ENCODE results near the gene AMMECR1.

DNA sequence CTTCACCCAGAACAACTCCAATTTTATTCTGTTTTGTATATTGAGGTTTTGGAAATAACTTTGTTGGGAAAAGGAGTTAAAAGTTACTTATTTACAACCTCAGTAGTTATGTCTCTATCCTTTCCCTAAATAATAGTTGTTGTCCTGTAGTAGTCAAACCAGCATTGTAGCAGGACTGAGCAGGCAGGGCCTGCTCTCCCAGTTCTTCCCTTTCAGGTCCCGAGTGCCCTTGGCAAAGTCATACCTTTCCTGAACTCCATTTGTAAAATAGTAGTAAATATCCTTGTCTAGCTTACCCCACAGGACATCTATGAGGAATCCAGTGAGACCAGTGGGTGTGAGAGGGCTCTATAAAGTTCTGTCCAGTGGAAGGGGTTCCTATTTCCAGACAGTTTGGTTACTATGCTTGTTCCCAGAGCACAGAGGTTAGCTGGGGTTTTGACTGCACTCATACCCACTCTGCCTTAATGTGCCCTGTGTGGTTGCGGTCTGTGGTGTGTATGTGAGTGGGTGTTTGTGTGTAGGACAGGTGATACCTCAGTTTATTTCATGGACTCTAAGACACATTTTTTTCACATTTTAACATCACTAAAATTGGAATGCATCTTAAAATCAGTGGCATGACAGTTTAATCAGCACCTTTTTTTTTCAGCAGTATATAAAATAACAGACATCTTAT is 136.3 kb downstream of the AMMECR1 start:
- TF ChIP-seq, protein P1, sequence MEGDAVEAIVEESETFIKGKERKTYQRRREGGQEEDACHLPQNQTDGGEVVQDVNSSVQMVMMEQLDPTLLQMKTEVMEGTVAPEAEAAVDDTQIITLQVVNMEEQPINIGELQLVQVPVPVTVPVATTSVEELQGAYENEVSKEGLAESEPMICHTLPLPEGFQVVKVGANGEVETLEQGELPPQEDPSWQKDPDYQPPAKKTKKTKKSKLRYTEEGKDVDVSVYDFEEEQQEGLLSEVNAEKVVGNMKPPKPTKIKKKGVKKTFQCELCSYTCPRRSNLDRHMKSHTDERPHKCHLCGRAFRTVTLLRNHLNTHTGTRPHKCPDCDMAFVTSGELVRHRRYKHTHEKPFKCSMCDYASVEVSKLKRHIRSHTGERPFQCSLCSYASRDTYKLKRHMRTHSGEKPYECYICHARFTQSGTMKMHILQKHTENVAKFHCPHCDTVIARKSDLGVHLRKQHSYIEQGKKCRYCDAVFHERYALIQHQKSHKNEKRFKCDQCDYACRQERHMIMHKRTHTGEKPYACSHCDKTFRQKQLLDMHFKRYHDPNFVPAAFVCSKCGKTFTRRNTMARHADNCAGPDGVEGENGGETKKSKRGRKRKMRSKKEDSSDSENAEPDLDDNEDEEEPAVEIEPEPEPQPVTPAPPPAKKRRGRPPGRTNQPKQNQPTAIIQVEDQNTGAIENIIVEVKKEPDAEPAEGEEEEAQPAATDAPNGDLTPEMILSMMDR (IDR thresholded peaks at IDR 0.05; ENCODE audit: low read depth, low read length), result no peak
- no peak for TF ChIP-seq POLR2A (IDR thresholded peaks at IDR 0.05; ENCODE audit: extremely low read depth, insufficient read length)
- TF ChIP-seq, protein P2, sequence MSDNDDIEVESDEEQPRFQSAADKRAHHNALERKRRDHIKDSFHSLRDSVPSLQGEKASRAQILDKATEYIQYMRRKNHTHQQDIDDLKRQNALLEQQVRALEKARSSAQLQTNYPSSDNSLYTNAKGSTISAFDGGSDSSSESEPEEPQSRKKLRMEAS (IDR thresholded peaks at IDR 0.05; ENCODE audit: low read depth, low read length), result no peak
- no peak for TF ChIP-seq MYC (IDR thresholded peaks at IDR 0.05; ENCODE audit: low read depth, low read length)

All from NB4 (cell line).